ENCODE data around the gene ARL3.

GRCh38 chr10:102704915-102705314 is 9.3 kb downstream of the ARL3 start:
- TF ChIP-seq CTCF (IDR thresholded peaks at IDR 0.05) = no peak
- TF ChIP-seq ZFX (IDR thresholded peaks at IDR 0.05; ENCODE audit: borderline replicate concordance) = no peak
